GM12864 (cell line): ENCODE data around the gene ZNF620.
"Not testable (repeated sequence)": the region's sequence is repeated elsewhere in the genome, so short reads cannot be mapped to it uniquely, and the experiment has no call there.

Experiments
- DNase-seq: peaks from one replicate; pipeline ENCODE4 v3.0.0-alpha.2; 2011; ENCODE audit warnings: low read depth
- H3K4me3 ChIP-seq: 2 replicates; pipeline ENCODE4 v1.5.1; 2011; ENCODE audit warnings: mild to moderate bottlenecking, low read depth, low read length, control low read depth
- TF ChIP-seq, protein P1 (sequence below): IDR thresholded peaks from 2 replicates; pipeline ENCODE4 v1.5.1; 2011; ENCODE audit warnings: low read depth, mild to moderate bottlenecking, moderate library complexity, low read length, control low read depth, inconsistent platforms; ENCODE audit errors: missing control alignments

Gene ZNF620

DNA sequence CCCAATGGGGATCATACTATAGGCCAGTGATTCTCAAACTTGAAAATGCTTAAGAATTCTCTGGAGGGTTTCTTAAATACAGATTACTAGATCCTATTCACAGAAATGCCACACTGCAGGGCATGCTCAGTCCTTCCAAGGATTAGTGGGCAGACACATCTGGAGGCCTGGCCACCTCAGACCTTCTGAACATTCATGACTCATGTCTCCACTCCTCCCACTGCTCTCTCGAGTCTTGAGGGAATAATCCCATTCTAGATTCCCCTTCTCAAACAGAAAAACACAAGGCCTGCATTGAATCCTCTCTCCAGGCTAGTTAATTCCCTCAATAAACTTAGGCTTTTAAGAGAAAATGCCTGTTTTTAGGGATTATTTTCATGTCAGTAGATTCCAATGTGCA is 41.0 kb downstream of the ZNF620 start:
- TF ChIP-seq, protein P1, sequence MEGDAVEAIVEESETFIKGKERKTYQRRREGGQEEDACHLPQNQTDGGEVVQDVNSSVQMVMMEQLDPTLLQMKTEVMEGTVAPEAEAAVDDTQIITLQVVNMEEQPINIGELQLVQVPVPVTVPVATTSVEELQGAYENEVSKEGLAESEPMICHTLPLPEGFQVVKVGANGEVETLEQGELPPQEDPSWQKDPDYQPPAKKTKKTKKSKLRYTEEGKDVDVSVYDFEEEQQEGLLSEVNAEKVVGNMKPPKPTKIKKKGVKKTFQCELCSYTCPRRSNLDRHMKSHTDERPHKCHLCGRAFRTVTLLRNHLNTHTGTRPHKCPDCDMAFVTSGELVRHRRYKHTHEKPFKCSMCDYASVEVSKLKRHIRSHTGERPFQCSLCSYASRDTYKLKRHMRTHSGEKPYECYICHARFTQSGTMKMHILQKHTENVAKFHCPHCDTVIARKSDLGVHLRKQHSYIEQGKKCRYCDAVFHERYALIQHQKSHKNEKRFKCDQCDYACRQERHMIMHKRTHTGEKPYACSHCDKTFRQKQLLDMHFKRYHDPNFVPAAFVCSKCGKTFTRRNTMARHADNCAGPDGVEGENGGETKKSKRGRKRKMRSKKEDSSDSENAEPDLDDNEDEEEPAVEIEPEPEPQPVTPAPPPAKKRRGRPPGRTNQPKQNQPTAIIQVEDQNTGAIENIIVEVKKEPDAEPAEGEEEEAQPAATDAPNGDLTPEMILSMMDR, result no peak
- no peak for DNase-seq
- H3K4me3 ChIP-seq, result no peak overlapping the region

DNA sequence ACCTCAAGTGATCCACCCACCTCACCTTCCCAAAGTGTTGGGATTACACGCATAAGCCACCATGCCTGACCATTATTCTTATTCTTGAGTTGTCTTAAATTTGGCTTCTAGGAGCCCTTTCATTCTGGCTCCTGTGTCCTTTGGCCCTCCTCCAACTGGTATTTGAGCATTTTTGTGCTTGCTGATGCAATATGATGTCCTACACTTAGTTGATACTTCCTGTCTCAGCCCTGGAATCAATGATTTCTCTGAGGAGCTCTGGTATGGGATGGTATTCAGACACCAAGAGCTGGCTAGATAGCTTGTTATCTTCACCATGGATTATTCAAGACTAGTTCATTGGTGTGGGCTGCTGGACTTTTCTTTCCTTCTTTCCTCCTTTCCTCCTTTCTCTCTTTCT is 44.3 kb downstream of the ZNF620 start:
- DNase-seq, result no peak
- no peak overlapping the region for H3K4me3 ChIP-seq
- TF ChIP-seq, protein P1, result no peak

DNA sequence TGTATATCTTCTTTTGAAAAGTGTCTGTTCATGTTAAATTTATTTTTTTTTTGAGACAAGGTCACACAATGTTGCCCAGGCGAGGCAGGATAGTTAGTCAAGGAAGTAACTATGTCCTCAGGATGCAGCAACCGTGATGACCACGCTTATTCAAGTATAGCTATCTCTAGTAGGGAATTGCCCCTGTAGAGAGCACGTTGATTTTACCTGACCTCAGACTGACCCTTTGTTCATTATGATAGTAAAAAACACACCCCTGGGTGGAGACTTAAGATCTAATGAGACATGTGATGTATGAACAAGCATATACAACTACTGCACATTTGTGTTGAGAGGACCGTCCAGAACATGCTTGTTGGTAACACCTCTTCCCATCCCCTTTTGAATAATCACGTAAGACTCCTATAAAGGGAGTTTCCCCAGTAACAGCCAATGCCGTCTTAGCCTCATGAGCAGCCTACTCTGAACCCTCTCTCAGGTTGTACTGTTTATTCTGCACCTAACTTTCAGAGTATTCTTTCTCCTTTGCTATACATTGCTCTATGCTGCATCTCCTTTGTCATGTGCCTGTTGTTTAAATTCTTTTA is 51.8 kb downstream of the ZNF620 start:
- H3K4me3 ChIP-seq, result no peak overlapping the region
- TF ChIP-seq, protein P1, result no peak

DNA sequence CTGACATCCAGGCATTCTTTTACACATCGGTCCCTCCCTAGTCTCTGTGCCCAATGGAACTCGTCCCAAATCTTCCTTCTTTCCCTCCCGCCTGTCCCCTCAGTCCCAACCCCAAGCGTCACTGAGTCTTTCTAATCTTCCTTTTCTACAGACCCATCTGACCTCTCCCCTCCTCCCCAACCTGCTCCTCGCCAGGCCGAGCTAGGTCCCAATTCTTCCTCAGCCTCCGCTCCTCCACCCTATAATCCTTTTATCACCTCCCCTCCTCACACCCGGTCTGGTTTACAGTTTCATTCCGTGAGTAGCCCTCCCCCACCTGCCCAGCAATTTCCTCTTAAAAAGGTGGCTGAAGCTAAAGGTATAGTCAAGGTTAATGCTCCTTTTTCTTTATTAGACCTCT is 56.6 kb downstream of the ZNF620 start:
- not testable (repeated sequence) for DNase-seq, H3K4me3 ChIP-seq

More for the DNA sequence above, 51.8 kb downstream of the ZNF620 start:
- DNase-seq, result no peak

DNA sequence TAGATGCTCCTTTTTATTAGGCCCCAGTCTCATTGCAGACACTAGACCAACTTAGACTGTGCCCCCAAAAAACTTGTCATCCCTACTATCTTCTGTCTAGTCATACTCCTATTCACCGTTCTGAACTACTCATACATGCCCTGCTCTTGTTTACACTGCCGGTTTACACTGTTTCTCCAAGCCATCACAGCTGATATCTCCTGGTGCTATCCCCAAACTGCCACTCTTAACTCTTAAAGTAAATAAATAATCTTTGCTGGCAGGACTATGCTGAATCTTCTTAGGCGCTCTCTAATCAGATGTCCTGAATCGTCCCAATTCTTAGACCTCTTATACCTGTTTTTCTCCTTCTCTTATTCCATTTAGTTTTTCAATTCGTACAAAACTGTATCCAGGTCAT is 59.8 kb downstream of the ZNF620 start:
- not testable (repeated sequence) for DNase-seq, H3K4me3 ChIP-seq

DNA sequence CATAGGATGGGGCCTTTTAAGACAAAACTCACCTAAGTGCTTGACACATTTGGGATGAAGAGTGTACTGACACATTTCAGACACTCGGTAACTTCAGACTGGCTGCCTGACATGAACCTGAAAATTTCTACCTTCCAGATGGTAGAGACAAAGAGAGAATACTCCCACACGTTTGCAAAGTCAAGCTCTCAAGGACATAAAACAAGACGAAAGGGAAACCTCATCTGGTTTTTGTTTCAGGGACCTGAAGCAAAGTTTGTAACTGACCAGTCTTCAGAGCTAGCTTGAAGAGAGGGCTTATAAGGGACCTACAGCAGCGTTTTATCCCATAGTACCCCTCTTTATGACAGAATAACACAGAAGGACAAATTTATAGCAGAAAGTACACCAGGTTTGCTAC is 60.9 kb downstream of the ZNF620 start:
- TF ChIP-seq, protein P1, result no peak

More for the DNA sequence above, 60.9 kb downstream of the ZNF620 start:
- H3K4me3 ChIP-seq, result no peak overlapping the region
- DNase-seq, result no peak
